Transverse colon (tissue), 4 donors: ENCODE data around the gene SMIM10. TPM values are rescaled to one million over a fixed set of nuclear protein-coding genes. Genes with fewer than 3 reads are reported as not detected.
A peak's percentile ranks its signal among the peaks of the same experiment; 100 is the strongest.
"Not testable (repeated sequence)": the region's sequence is repeated elsewhere in the genome, so short reads cannot be mapped to it uniquely, and the experiment has no call there.

ENCODE experiments used
- DNase-seq: peaks from one replicate; pipeline ENCODE4 v3.0.0-alpha.2; 2019
- H3K27ac ChIP-seq, 4 donors: fragments of 200-600 bp; sonication (generic); 2 replicates each; pipeline ENCODE4 v1.5.1; 2016 to 2018; ENCODE audit warnings: inconsistent platforms in 4 of 4
- H3K27me3 ChIP-seq: fragments of 200-600 bp; sonication (generic); 2 replicates; pipeline ENCODE4 v1.5.1; 2017; ENCODE audit warnings: inconsistent platforms
- H3K36me3 ChIP-seq, 4 donors: fragments of 200-600 bp; sonication (generic); 2 replicates each; pipeline ENCODE4 v1.5.1; 2017 to 2019; ENCODE audit warnings: inconsistent platforms in 4 of 4
- H3K4me1 ChIP-seq, 4 donors: fragments of 200-600 bp; sonication (generic); 2 replicates each; pipeline ENCODE4 v1.5.1; 2017 to 2020; ENCODE audit warnings: inconsistent platforms in 4 of 4
- H3K4me3 ChIP-seq, 4 donors: fragments of 200-600 bp; sonication (generic); 1 replicate in 1 of 4; 2 replicates in 3 of 4; pipeline versions ENCODE4 v1.5.1 to v1.6.1; 2017 to 2019; ENCODE audit warnings: inconsistent platforms in 4 of 4
- H3K9me3 ChIP-seq, 2 donors: fragments of 200-600 bp; sonication (generic); 2 replicates each; pipeline ENCODE4 v1.5.1; 2017 to 2019; ENCODE audit warnings: inconsistent platforms in 2 of 2
- CTCF ChIP-seq, 5 experiments: fragments of 200-600 bp in 3 of 5; fragments of 450-650 bp in 2 of 5; sonication (generic) in 3 of 5; IDR thresholded peaks; 1 replicate in 2 of 5; 2 replicates in 3 of 5; pipeline ENCODE4 v1.5.1; 2016 to 2017; ENCODE audit warnings: antibody characterized with exemption in 5 of 5, inconsistent platforms in 3 of 5, mild to moderate bottlenecking in 2 of 5, moderate library complexity in 1 of 5
- EP300 ChIP-seq: sonication (generic); formaldehyde crosslinking; IDR thresholded peaks from one replicate; pipeline ENCODE4 v1.6.1; 2017; ENCODE audit warnings: antibody characterized with exemption, low read depth
- POLR2A ChIP-seq: fragments of 450-650 bp; IDR thresholded peaks from one replicate; pipeline ENCODE4 v1.6.1; 2016; ENCODE audit warnings: antibody characterized with exemption, mild to moderate bottlenecking, moderate library complexity
- POLR2AphosphoS5 ChIP-seq, 3 donors: sonication (generic); formaldehyde crosslinking; IDR thresholded peaks; one replicate each; pipeline ENCODE4 v1.6.1; 2016; ENCODE audit warnings: antibody characterized with exemption in 3 of 3
- WGBS, 2 donors: methylation state at CpG; one replicate each; pipeline ENCODE4 v1.1.5; 2018; ENCODE audit warnings: low coverage in 1 of 2; 5-methylcytosine and 5-hydroxymethylcytosine counted together
- in situ Hi-C, 4 donors: fragments of 200-750 bp; cut with MboI; loops; one replicate each; pipeline versions ENCODE4 v1.15.0 to v1.15.1; 2017; ENCODE audit warnings: low sequenced_read_pairs in 3 of 4, low pct_ligation_motif_present in 1 of 4, low pct_unique_long_range_greater_than_20kb in 1 of 4
- intact Hi-C: fragments of 100-400 bp; cut with DNase I; formaldehyde crosslinking; loops from one replicate; pipeline ENCODE4 v1.15.1; 2023; ENCODE audit warnings: low total_unique reads
- total RNA-seq, 4 donors: library from RNA; depleted of rRNA; stranded (reverse); fragments of >200 nt; gene quantifications; one replicate each; pipeline ENCODE4 v1.1.0, GENCODE V29; 2016

Gene SMIM10
- total RNA-seq: 1 to 10 TPM in 2 of 4 donors, not detected in 2; 1.8 to 1.9 TPM

- TF ChIP-seq POLR2AphosphoS5 (IDR thresholded peaks at IDR 0.05) (peak; percentile 7 to 21 (median 9)), POLR2A (no peak)
- Histone ChIP-seq H3K36me3 (no peaks in the 10 kb centered on the region), H3K27me3 (peaks cover 8% of the 10 kb centered on the region), H3K4me3 (peak within 1 kb of the TSS; percentile 6 to 47 (median 30)), H3K9me3 (no peaks in the 10 kb centered on the region), H3K27ac (peak within 1 kb of the TSS in 2 of 4 donors; percentile 35 to 62), H3K4me1 (peaks cover 0 to 3% (median 0%) of the 10 kb centered on the region in 4 donors)
- DNase-seq: peak; percentile 61
- 44% methylated on average over 45 of the region's 45 CpGs; no CpG with 5 or more reads in 1 of the 2 donors for WGBS, 2 donors
- intact Hi-C loops: no loop called here
- in situ Hi-C loops: no loop called here
Measured at GRCh38 chrX:134990801-134991481, at the start of gene SMIM10. Gene SMIM10 (plus strand): TSS chrX:134990991. CDS start chrX:134991096, 105 bp downstream.

- H3K27ac ChIP-seq, H3K4me3 ChIP-seq, H3K36me3 ChIP-seq, intact Hi-C loops, DNase-seq, H3K27me3 ChIP-seq, in situ Hi-C loops, H3K9me3 ChIP-seq, H3K4me1 ChIP-seq: not testable (repeated sequence)
- 60 to 88% methylated on average over 1 to 6 of the region's 6 CpGs for WGBS, 2 donors
Measured at GRCh38 chrX:134946364-134946763, 44.4 kb upstream of the SMIM10 start.

- Histone ChIP-seq H3K4me1 (no peaks in the 10 kb centered on the region), H3K27ac (no peak overlapping the region), H3K27me3 (no peaks in the 10 kb centered on the region), H3K9me3 (no peaks in the 10 kb centered on the region), H3K36me3 (no peaks in the 10 kb centered on the region), H3K4me3 (no peak overlapping the region)
- TF ChIP-seq POLR2AphosphoS5 (IDR thresholded peaks at IDR 0.05): no peak
- no peak for TF ChIP-seq EP300
- no peak for TF ChIP-seq POLR2A
- TF ChIP-seq CTCF (IDR thresholded peaks at IDR 0.05): no peak
- intact Hi-C loops: no loop called here
- DNase-seq: no peak
- in situ Hi-C loops: no loop called here
- 48 to 67% methylated on average over 1 to 3 of the region's 3 CpGs for WGBS, 2 donors
Measured at GRCh38 chrX:134948333-134949241, 42.2 kb upstream of the SMIM10 start.

GRCh38 chrX:134949271-134949670, 41.5 kb upstream of the SMIM10 start:
- H3K4me1 ChIP-seq: no peaks in the 10 kb centered on the region
- no peaks in the 10 kb centered on the region for H3K9me3 ChIP-seq
- TF ChIP-seq CTCF (IDR thresholded peaks at IDR 0.05) (no peak), POLR2A (no peak), POLR2AphosphoS5 (IDR thresholded peaks at IDR 0.05) (no peak), EP300 (no peak)
- WGBS, 2 donors: 56 to 83% methylated on average over 1 to 3 of the region's 3 CpGs
- H3K36me3 ChIP-seq: no peaks in the 10 kb centered on the region
- in situ Hi-C loops: no loop called here
- DNase-seq: no peak
- no peaks in the 10 kb centered on the region for H3K27me3 ChIP-seq
- H3K27ac ChIP-seq: no peak overlapping the region
- intact Hi-C loops: no loop called here
- no peak overlapping the region for H3K4me3 ChIP-seq

GRCh38 chrX:134957836-134958235, 33.0 kb upstream of the SMIM10 start:
- in situ Hi-C loops: loop anchor here in 2 of 4 donors (25.0 kb wide), 2 partner anchors 229 to 254 kb away; no protein-coding TSS in a partner anchor
- Histone ChIP-seq H3K4me1 (no peaks in the 10 kb centered on the region), H3K36me3 (no peaks in the 10 kb centered on the region), H3K4me3 (no peak overlapping the region), H3K9me3 (no peaks in the 10 kb centered on the region), H3K27me3 (no peaks in the 10 kb centered on the region), H3K27ac (no peak overlapping the region)
- TF ChIP-seq CTCF (IDR thresholded peaks at IDR 0.05): no peak
- TF ChIP-seq POLR2AphosphoS5 (IDR thresholded peaks at IDR 0.05): no peak
- intact Hi-C loops: no loop called here
- no peak for DNase-seq
- 84% methylated on average over 1 of the region's 1 CpG; no CpG with 5 or more reads in 1 of the 2 donors for WGBS, 2 donors

GRCh38 chrX:134960366-134960765, 30.4 kb upstream of the SMIM10 start:
- H3K4me1 ChIP-seq, H3K9me3 ChIP-seq, H3K4me3 ChIP-seq, DNase-seq, H3K36me3 ChIP-seq, H3K27me3 ChIP-seq, H3K27ac ChIP-seq: not testable (repeated sequence)
- in situ Hi-C loops: loop anchor here in 2 of 4 donors (25.0 kb wide), 2 partner anchors 227 to 252 kb away; no protein-coding TSS in a partner anchor
- intact Hi-C loops: loop anchor here (5.0 kb wide), 1 partner anchor 122 kb away; no protein-coding TSS in a partner anchor
- 88% methylated on average over 11 of the region's 26 CpGs; no CpG with 5 or more reads in 1 of the 2 donors for WGBS, 2 donors
